GM12878 (cell line): Measurements from ENCODE around the gene SIGMAR1. TPM values are rescaled to one million over a fixed set of nuclear protein-coding genes. Genes with fewer than 3 reads are reported as not detected.

ENCODE experiments used
- ATAC-seq: fragments of 200-7000 bp; cut with Tn5 transposase; 3 replicates; pipeline ENCODE4 v1.9.1; 2020; ENCODE audit warnings: mild to moderate bottlenecking, moderate library complexity
- BruUV-seq: library from RNA; stranded (reverse); fragments of 400-500 nt; replicated peaks from 2 replicates; lab custom pipeline; 2021; lab: Mats Ljungman, UMichigan
- CTCF ChIA-PET: fragments of 300-600 bp; sonication (Branson Sonifier 250); formaldehyde crosslinking; extraction: SDS; loops from one replicate; lab custom pipeline; 2021; ENCODE audit warnings: inconsistent platforms; lab: Yijun Ruan, JAX
- POLR2A ChIA-PET: fragments of 350-600 bp; formaldehyde crosslinking; extraction: SDS; loops from one replicate; lab custom pipeline; 2021; ENCODE audit warnings: inconsistent platforms; lab: Charles Lee
- RAD21 ChIA-PET: fragments of 300-600 bp; sonication (Branson Sonifier 250); formaldehyde crosslinking; loops from one replicate; lab custom pipeline; 2023; ENCODE audit warnings: antibody characterized with exemption; ENCODE audit not compliant: unreplicated experiment; lab: Charles Lee
- SMC1A ChIA-PET: fragments of 300-600 bp; sonication (Branson Sonifier 250); formaldehyde crosslinking; loops from one replicate; lab custom pipeline; 2023; ENCODE audit not compliant: unreplicated experiment, uncharacterized antibody; lab: Charles Lee
- DNase-seq: peaks from one replicate; pipeline ENCODE4 v3.0.0-alpha.2; 2011; ENCODE audit warnings: low read depth, low spot score
- FAIRE-seq: peaks from 3 replicates; lab custom pipeline; 2011; peaks lifted over from hg19 to GRCh38; lab: Jason Lieb, UNC
- H2AFZ ChIP-seq: 2 replicates; pipeline ENCODE4 v1.6.0; 2011; ENCODE audit warnings: low read depth, low read length, control low read depth; ENCODE audit not compliant: control insufficient read depth
- H3K27ac ChIP-seq: 2 replicates; pipeline ENCODE4 v1.5.1; 2011; ENCODE audit warnings: control low read depth; ENCODE audit not compliant: control insufficient read depth, insufficient read depth
- H3K27me3 ChIP-seq, 2 experiments: replicated peaks in 1 of 2; 2 replicates each; pipeline versions ENCODE4 v1.6.0 to v1.6.1; 2011; ENCODE audit warnings: low read length in 1 of 2; ENCODE audit not compliant: control insufficient read depth in 2 of 2, insufficient read depth in 2 of 2
- H3K36me3 ChIP-seq, 2 experiments: 2 replicates each; pipeline ENCODE4 v1.5.1; 2011; ENCODE audit warnings: low read length in 1 of 2; ENCODE audit not compliant: control insufficient read depth in 2 of 2, insufficient read depth in 2 of 2
- H3K4me1 ChIP-seq: 2 replicates; pipeline ENCODE4 v1.6.1; 2011; ENCODE audit warnings: mild to moderate bottlenecking, low read length, moderate library complexity, mixed read lengths; ENCODE audit not compliant: control insufficient read depth, insufficient read depth
- H3K4me2 ChIP-seq: 2 replicates; pipeline ENCODE4 v1.6.0; 2011; ENCODE audit warnings: control low read depth; ENCODE audit not compliant: control insufficient read depth, insufficient read depth
- H3K4me3 ChIP-seq: fragments of 200-600 bp; sonication (generic); 2 replicates; pipeline ENCODE4 v1.5.1; 2016
- H3K79me2 ChIP-seq: 2 replicates; pipeline ENCODE4 v1.6.0; 2011; ENCODE audit warnings: low read length; ENCODE audit not compliant: control insufficient read depth, insufficient read depth
- H3K9ac ChIP-seq: 2 replicates; pipeline ENCODE4 v1.8.0; 2011; ENCODE audit warnings: low read length, control low read depth, mixed read lengths; ENCODE audit not compliant: control insufficient read depth, insufficient read depth
- H3K9me3 ChIP-seq: replicated peaks from 3 replicates; pipeline ENCODE4 v1.5.1; 2011; ENCODE audit warnings: mild to moderate bottlenecking, low read length; ENCODE audit not compliant: control insufficient read depth, insufficient read depth
- H4K20me1 ChIP-seq: 2 replicates; pipeline ENCODE4 v1.6.0; 2011; ENCODE audit not compliant: control insufficient read depth, insufficient read depth
- BCL3 ChIP-seq: IDR thresholded peaks from 2 replicates; pipeline ENCODE4 v1.6.1; 2011; ENCODE audit warnings: borderline replicate concordance, low read depth, mild to moderate bottlenecking, moderate library complexity, low read length; ENCODE audit not compliant: insufficient read depth, poor library complexity, severe bottlenecking
- CBX5 ChIP-seq: sonication (generic); IDR thresholded peaks from 2 replicates; pipeline ENCODE4 v1.6.1; 2016; ENCODE audit warnings: low read depth, moderate library complexity, mild to moderate bottlenecking, inconsistent platforms
- EED ChIP-seq: sonication (generic); IDR thresholded peaks from 2 replicates; pipeline ENCODE4 v1.6.1; 2016; ENCODE audit warnings: antibody characterized with exemption, low read depth
- NBN ChIP-seq: fragments of 450-650 bp; IDR thresholded peaks from 2 replicates; pipeline ENCODE4 v1.6.1; 2016
- NR2F1 ChIP-seq: fragments of 450-650 bp; conservative IDR thresholded peaks from 2 replicates; pipeline ENCODE4 v1.6.1; 2017; ENCODE audit warnings: mild to moderate bottlenecking
- POLR2A ChIP-seq: IDR thresholded peaks from 2 replicates; pipeline ENCODE4 v1.6.1; 2011; ENCODE audit warnings: low read depth, mild to moderate bottlenecking, low read length
- POLR2AphosphoS2 ChIP-seq: IDR thresholded peaks from 2 replicates; pipeline ENCODE4 v1.6.1; 2011; ENCODE audit warnings: low read depth, mild to moderate bottlenecking, low read length, improper control_type of control experiment, moderate library complexity
- SRF ChIP-seq, 2 experiments: IDR thresholded peaks; 2 replicates each; pipeline ENCODE4 v1.6.1; 2011; ENCODE audit warnings: low read depth in 2 of 2, low read length in 2 of 2, mild to moderate bottlenecking in 1 of 2, moderate library complexity in 1 of 2
- ZSCAN29 ChIP-seq: fragments of 450-650 bp; IDR thresholded peaks from 2 replicates; pipeline ENCODE4 v1.6.1; 2017; ENCODE audit warnings: mild to moderate bottlenecking, moderate library complexity
- WGBS: methylation state at CpG from one replicate; pipeline ENCODE4 v1.1.6; 2016; ENCODE audit warnings: low lambda C conversion rate; ENCODE audit not compliant: insufficient replicate concordance, insufficient coverage; ENCODE audit errors: missing lambda C conversion rate; 5-methylcytosine and 5-hydroxymethylcytosine counted together
- in situ Hi-C: fragments of 300-500 bp; cut with MboI; formaldehyde crosslinking; loops from 9 replicates; pipeline ENCODE4 v1.14.3; 2018; ENCODE audit warnings: mixed read lengths
- intact Hi-C: fragments of 100-400 bp; cut with micrococcal nuclease; formaldehyde crosslinking; loops from one replicate; pipeline ENCODE4 v1.14.2; 2022; ENCODE audit not compliant: unreplicated experiment
- polyA plus RNA-seq, 11 experiments: library from polyadenylated mRNA; depleted of rRNA in 4 of 11; unstranded in 6 of 11; stranded (reverse) in 5 of 11; fragments of >200 nt; fragmentation: Nextera tagmentation in 4 of 11; fragmentation: Illumina TruSeq in 1 of 11; extraction: Ambion mirVana in 4 of 11; extraction: Trizol in 1 of 11; gene quantifications; 1 replicate in 1 of 11; 2 replicates in 10 of 11; pipeline versions ENCODE4 v1.2.1 to v1.2.3, GENCODE V29; 2011 to 2016; ENCODE audit warnings: inconsistent platforms in 2 of 11, missing spikeins in 2 of 11, low read depth in 1 of 11
- total RNA-seq, 4 experiments: library from RNA; depleted of rRNA in 3 of 4; stranded (reverse); fragments of >200 nt in 3 of 4; fragmentation: Illumina TruSeq in 1 of 4; extraction: Trizol in 1 of 4; gene quantifications; 2 replicates each; pipeline versions ENCODE4 v1.2.1 to v1.2.3, GENCODE V29; 2013 to 2021

Gene SIGMAR1
- total and polyA plus RNA-seq, 10 of the 15 experiments (the other 5 are each of a cell fraction or from before 2014, with no cell fraction given): 7.1 to 133 (median 69.5) TPM

GRCh38 chr9:34599546-34599945 lies 38.0 kb downstream of the SIGMAR1 start (continued):
- TF ChIP-seq BCL3: no peak
- no peak for TF ChIP-seq NBN
- no peak for TF ChIP-seq POLR2AphosphoS2
- no peak for TF ChIP-seq SRF (IDR thresholded peaks at IDR 0.05; ENCODE audit: low read depth in 2 of 2, low read length in 2 of 2)
- no peak for TF ChIP-seq ZSCAN29
- TF ChIP-seq NR2F1: no peak

GRCh38 chr9:34594177-34594576 lies 43.4 kb downstream of the SIGMAR1 start:
- ChIA-PET CTCF (interaction anchor here (1.2 to 1.7 kb wide), 4 partner anchors 12 to 259 kb away, joined by 3 to 7 read pairs (median 4); no protein-coding TSS in a partner anchor), RAD21 (interaction anchor here (0.6 kb wide), 1 partner anchor 56 kb away, joined by 3 read pairs; no protein-coding TSS in a partner anchor), SMC1A (interaction anchor here (1.5 kb wide), 1 partner anchor 40 kb away, joined by 3 read pairs; no protein-coding TSS in a partner anchor), POLR2A (interaction anchor here (0.6 kb wide), 1 partner anchor 533 kb away, joined by 4 read pairs; no protein-coding TSS in a partner anchor)
- Histone ChIP-seq H3K4me1 (peaks cover 2% of the 10 kb centered on the region; the same call in 1 of the 2 replicates), H3K27me3 (peaks cover 23 to 29% of the 10 kb centered on the region in 2 experiments), H3K9ac (no peak overlapping the region), H3K4me3 (no peak overlapping the region), H2AFZ (no peak overlapping the region), H3K9me3 (no peaks in the 10 kb centered on the region), H3K79me2 (no peaks in the 10 kb centered on the region), H3K27ac (no peak overlapping the region), H3K36me3 (no peaks in the 10 kb centered on the region), H3K4me2 (no peak overlapping the region), H4K20me1 (0 out of 2 replicates have a peak, but pooled peaks cover 6% of the 10 kb centered on the region)
- BruUV-seq: no TSS peak
- ATAC-seq (no peak), DNase-seq (no peak), FAIRE-seq (no peak)
- intact Hi-C loops (no loop called here), in situ Hi-C loops (loop anchor here (5.0 kb wide), 1 partner anchor 48 kb away; no protein-coding TSS in a partner anchor)
- 2% methylated on average over 9 of the region's 9 CpGs for WGBS
- TF ChIP-seq CBX5: no peak
- no peak for TF ChIP-seq POLR2AphosphoS2
- no peak for TF ChIP-seq EED
- TF ChIP-seq POLR2A: no peak
